HEK293T (cell line): ENCODE measurements around the gene VWCE.

Experiments
- BHLHE40 ChIP-seq: fragments of 450-650 bp; IDR thresholded peaks from 2 replicates; pipeline ENCODE4 v1.6.1; 2016; ENCODE audit warnings: mild to moderate bottlenecking, moderate library complexity, borderline replicate concordance
- ELF4 ChIP-seq: fragments of 450-650 bp; IDR thresholded peaks from 2 replicates; pipeline ENCODE4 v1.6.1; 2017; ENCODE audit warnings: antibody characterized with exemption
- FOXA1 ChIP-seq: fragments of 450-650 bp; IDR thresholded peaks from 2 replicates; pipeline ENCODE4 v1.6.1; 2016; ENCODE audit warnings: mild to moderate bottlenecking
- FOXK2 ChIP-seq: fragments of 450-650 bp; IDR thresholded peaks from 2 replicates; pipeline ENCODE4 v1.6.1; 2016; ENCODE audit warnings: mild to moderate bottlenecking
- FOXM1 ChIP-seq: fragments of 450-650 bp; IDR thresholded peaks from 2 replicates; pipeline ENCODE4 v1.6.1; 2017; ENCODE audit warnings: mild to moderate bottlenecking, borderline replicate concordance
- LEF1 ChIP-seq: fragments of 450-650 bp; IDR thresholded peaks from 2 replicates; pipeline ENCODE4 v1.6.1; 2017; ENCODE audit warnings: mild to moderate bottlenecking, borderline replicate concordance
- NFRKB ChIP-seq: fragments of 450-650 bp; IDR thresholded peaks from 2 replicates; pipeline ENCODE4 v1.6.1; 2016; ENCODE audit warnings: mild to moderate bottlenecking, moderate library complexity
- SP1 ChIP-seq: fragments of 450-650 bp; IDR thresholded peaks from 2 replicates; pipeline ENCODE4 v1.6.1; 2017
- SUZ12 ChIP-seq: fragments of 450-650 bp; IDR thresholded peaks from 2 replicates; pipeline ENCODE4 v1.6.1; 2016; ENCODE audit warnings: mild to moderate bottlenecking
- TARDBP ChIP-seq: fragments of 450-650 bp; IDR thresholded peaks from 2 replicates; pipeline ENCODE4 v1.6.1; 2016
- ZNF384 ChIP-seq: fragments of 450-650 bp; IDR thresholded peaks from 2 replicates; pipeline ENCODE4 v1.6.1; 2016
- TF ChIP-seq, protein P1 (sequence below): fragments of 450-650 bp; IDR thresholded peaks from 2 replicates; pipeline ENCODE4 v1.6.1; 2016

DNA sequence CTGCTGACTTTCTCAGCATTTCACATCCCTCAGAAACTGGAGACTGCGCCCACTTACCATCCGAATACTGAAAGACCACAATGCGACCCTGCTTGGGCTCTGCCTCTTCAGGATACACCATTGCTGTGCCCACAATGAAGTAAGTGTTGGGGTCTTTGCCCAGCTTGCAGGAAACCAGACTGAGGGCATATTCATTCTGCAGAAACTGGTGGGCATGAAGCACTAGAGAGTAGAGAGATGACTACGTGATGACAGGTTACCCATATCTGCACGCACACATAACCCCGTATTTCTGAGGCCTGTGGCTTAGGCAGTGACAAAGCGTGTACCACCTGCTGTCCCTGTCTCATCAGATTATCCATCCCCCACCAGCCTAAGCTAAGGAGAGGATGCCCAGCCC lies 14.6 kb upstream of the VWCE start:
- no peak for TF ChIP-seq ELF4
- TF ChIP-seq LEF1, result no peak
- TF ChIP-seq SP1, result no peak
- no peak for TF ChIP-seq FOXK2
- TF ChIP-seq FOXM1, result no peak
- TF ChIP-seq BHLHE40, result no peak
- no peak for TF ChIP-seq SUZ12
- no peak for TF ChIP-seq FOXA1
- no peak for TF ChIP-seq ZNF384
- TF ChIP-seq TARDBP, result no peak
- TF ChIP-seq, protein P1, sequence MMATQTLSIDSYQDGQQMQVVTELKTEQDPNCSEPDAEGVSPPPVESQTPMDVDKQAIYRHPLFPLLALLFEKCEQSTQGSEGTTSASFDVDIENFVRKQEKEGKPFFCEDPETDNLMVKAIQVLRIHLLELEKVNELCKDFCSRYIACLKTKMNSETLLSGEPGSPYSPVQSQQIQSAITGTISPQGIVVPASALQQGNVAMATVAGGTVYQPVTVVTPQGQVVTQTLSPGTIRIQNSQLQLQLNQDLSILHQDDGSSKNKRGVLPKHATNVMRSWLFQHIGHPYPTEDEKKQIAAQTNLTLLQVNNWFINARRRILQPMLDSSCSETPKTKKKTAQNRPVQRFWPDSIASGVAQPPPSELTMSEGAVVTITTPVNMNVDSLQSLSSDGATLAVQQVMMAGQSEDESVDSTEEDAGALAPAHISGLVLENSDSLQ, result no peak
- no peak for TF ChIP-seq NFRKB
